Stimulated activated CD8-positive, alpha-beta memory T cell treated with anti-CD3 and anti-CD28 coated beads, Interleukin-15, amount 100 ng/mL, for 48 hours (primary cell): ENCODE results near the gene SARM1.
"Not testable (repeated sequence)": the region's sequence is repeated elsewhere in the genome, so short reads cannot be mapped to it uniquely, and the experiment has no call there.

Experiments
- DNase-seq, 2 donors: peaks; one replicate each; pipeline ENCODE4 v3.0.0-alpha.2; 2020; ENCODE audit warnings: low read depth in 2 of 2

The SARM1 gene

DNA sequence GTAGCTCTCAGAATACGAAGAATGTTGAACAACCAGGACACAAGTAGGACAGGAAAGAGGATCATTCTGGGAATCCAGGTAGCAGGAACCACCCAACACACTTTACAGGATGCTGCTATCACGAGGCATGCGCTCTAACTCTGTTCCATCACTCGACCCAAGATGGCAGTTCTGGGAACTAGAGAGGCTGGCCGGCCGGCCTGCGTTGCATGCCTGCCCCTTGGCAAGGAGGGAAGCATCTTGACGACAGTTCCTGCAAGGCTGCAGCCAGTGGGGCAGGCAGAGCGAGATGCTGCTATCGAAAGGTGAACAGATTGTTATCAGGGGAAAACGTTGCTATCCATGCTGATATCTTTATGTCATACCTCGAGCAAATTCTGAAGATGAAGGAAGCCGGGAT, 53.7 kb downstream of the SARM1 start:
- no peak for DNase-seq

- no peak for DNase-seq
Measured at GRCh38 chr17:28426081-28426519, 54.6 kb downstream of the SARM1 start.

DNA sequence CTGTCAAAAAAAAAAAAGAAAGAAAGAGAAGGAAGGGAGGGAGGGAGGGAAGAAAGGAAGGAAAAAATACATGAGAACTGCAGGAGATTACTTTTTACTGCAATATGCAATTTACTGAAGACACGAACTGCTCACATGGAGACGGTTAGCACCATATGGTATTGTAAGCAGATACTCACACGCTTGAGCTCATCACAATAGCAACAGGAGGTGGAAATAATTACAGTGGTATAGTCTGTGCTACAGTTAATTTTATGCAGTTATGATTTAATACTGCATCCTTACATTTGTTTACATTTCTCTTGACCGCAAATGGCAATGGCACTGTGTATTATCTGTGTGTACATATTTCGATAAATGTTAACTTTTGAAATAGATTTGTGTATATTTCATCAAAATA, 55.9 kb downstream of the SARM1 start:
- DNase-seq, result no peak

- not testable (repeated sequence) for DNase-seq
Measured at GRCh38 chr17:28427982-28428381, 56.5 kb downstream of the SARM1 start.

GRCh38 chr17:28433721-28434120, 62.2 kb downstream of the SARM1 start:
- no peak for DNase-seq

- not testable (repeated sequence) for DNase-seq
Measured at GRCh38 chr17:28434326-28434725, 62.8 kb downstream of the SARM1 start.

DNA sequence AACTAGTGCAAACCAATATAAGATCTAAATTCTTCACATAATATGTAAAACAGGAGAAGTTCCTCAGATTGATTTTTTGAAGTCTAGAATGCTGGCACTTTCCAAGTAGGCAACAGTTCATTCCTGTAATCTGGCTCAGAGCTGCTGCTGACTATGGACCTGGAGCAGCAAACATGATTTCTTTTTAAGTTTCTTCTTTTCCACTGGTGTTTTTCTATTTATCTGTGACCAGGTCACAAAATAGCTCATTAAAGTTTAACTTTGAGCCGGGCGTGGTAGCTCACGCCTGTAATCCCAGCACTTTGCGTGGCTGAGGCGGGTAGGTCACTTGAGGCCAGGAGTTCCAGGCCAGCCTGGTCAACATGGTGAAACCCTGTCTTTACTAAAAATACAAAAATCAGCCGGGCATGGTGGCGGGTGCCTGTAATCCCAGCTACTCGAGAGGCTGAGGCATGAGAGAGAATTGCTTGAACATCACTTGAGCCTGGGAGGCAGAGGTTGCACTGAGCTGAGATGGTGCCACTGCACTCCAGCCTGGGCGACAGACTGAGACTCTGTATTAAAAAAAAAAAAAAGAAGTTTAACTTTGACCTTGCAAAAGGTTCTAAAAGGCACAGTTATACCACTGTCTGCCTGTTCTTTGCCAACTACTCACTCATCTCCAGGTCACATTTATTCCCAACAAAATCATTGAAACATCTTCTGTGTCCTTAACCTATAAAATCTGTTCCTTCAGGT, 72.6 kb downstream of the SARM1 start:
- DNase-seq, result no peak

DNA sequence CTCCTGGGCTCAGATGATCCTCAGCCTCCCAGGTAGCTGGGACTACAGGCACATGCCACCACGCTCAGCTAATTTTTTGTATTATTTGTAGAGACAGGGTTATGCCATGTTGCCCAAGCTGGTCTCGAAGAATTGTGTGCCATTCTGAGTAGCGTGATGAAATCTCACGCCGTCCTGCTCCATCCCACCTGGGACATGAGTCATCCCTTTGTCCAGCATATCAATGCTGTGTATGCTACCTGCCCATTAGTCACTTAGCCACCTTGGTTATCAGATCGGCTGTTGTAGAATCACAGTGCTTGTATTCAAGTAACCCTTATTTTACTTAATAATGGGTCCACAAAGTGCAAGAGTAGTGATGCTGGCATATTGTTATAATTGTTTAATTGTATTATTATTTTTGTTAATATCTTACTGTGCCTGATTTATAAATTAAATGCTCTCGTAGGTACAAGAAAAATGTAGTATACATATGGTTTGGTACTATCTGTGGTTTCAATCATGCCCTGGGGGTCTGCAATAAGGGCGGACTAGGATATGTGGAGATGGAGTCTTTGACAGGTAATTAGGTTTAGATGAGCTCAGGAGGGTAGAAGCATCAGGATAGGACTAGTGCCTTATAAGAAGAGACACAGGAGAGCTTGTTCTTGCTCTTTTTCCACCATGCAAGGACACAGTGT, 75.4 kb downstream of the SARM1 start:
- no peak for DNase-seq

DNA sequence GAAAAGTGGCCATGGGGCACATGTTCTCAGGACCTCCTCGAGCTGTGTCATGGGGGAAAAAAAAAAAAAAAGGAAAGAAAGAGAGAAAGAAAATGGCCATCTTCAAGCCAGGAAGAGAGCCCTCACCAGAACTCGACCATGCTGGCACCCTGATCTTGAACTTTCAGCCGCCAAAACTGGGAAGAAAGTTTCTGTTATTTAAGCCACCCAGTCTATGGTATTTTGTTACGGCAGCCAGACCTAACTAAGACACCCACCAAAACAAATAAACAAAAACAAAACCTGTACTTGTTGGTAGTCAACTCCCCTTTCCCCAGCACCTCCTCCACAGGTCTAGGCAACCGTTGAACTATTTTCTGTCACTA, 75.9 kb downstream of the SARM1 start:
- no peak for DNase-seq

DNA sequence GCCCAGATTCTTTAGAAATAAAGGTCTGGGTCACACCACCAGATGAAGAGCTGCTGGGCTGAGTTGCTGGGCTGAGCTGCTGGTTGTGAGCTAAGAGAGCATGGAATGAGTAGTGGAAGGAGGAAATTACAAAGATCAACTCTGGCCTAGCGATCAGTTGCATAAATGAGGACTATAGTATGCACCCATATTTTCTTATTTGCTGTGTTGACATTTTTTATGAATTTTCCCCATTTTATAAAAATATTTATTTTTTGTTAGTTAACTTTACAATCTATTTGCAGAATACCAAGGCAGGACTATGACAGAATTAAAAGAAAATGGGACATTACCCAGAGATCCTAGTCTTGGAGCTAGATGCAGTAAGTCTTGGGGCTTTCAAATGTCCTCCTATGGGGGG, 78.4 kb downstream of the SARM1 start:
- no peak for DNase-seq
